Measurements from ENCODE around the gene FGD4. TPM values are rescaled to one million over a fixed set of nuclear protein-coding genes. Genes with fewer than 3 reads are reported as not detected.
"Not testable (repeated sequence)": the region's sequence is repeated elsewhere in the genome, so short reads cannot be mapped to it uniquely, and the experiment has no call there.

Gene FGD4
- total RNA-seq, 2 donors from 2014 or later = 36.3 to 54.4 TPM

DNA sequence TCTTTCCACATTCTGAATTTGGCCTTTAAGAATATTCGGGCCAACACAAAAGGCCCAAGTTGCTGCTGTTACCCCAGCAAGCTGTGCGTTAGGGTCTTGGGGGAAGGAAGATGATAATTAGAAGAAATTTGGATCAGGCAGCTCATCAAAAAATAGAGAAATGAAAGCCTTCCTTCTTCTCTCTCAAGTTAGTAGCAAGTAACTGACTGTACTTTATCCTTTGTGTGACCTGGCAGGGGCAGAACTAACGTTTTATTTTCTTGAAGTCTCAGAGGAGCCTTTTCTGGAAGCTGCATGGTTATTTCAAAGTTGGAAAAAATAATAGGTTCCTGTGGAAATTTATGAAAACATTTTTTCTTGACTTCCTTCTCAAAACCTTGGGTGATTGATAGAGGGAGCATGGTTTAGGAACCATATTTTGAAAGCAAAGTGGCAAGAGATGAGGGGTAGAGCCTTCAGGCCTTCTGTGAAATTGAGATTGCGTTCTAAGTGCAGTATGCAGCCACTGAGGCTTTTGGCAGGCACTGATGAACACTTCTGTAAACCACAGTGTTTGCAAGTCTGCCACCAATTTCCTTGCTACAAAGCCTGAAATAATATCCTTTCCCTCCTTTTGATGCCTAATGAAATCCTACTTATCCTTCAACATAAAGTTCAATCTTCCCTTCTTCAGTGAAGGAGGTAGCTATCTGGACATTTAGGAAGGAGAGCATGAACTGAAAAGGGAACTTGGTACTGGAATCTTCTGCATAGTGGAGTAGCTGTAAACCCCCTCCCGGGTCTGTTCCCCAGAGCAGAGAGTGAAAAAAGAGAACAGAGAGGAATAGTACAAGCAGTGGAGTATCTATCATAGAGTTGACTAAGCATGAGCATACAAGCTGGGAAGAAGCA, 123.2 kb downstream of the FGD4 start:
- intact Hi-C loops (cut with DNase I) = no loop called here
- TF ChIP-seq, protein P1, sequence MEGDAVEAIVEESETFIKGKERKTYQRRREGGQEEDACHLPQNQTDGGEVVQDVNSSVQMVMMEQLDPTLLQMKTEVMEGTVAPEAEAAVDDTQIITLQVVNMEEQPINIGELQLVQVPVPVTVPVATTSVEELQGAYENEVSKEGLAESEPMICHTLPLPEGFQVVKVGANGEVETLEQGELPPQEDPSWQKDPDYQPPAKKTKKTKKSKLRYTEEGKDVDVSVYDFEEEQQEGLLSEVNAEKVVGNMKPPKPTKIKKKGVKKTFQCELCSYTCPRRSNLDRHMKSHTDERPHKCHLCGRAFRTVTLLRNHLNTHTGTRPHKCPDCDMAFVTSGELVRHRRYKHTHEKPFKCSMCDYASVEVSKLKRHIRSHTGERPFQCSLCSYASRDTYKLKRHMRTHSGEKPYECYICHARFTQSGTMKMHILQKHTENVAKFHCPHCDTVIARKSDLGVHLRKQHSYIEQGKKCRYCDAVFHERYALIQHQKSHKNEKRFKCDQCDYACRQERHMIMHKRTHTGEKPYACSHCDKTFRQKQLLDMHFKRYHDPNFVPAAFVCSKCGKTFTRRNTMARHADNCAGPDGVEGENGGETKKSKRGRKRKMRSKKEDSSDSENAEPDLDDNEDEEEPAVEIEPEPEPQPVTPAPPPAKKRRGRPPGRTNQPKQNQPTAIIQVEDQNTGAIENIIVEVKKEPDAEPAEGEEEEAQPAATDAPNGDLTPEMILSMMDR (IDR thresholded peaks at IDR 0.05) = no peak
- TF ChIP-seq POLR2A (IDR thresholded peaks at IDR 0.05) = no peak
- Histone ChIP-seq H3K27ac (peak overlapping the region in 1 of 4 donors; percentile 59), H3K4me1 (no peaks in the 10 kb centered on the region), H3K4me3 (no peak overlapping the region), H3K9me3 (no peaks in the 10 kb centered on the region), H3K27me3 (no peaks in the 10 kb centered on the region), H3K36me3 (replicated peaks in 1 of 2; ENCODE audit: insufficient read depth in 1 of 2, low read depth in 2 of 2) (no peaks in the 10 kb centered on the region)
- ATAC-seq (no peak), DNase-seq (no peak)
- WGBS, 2 donors = 65 to 76% methylated on average over 5 of the region's 5 CpGs

DNA sequence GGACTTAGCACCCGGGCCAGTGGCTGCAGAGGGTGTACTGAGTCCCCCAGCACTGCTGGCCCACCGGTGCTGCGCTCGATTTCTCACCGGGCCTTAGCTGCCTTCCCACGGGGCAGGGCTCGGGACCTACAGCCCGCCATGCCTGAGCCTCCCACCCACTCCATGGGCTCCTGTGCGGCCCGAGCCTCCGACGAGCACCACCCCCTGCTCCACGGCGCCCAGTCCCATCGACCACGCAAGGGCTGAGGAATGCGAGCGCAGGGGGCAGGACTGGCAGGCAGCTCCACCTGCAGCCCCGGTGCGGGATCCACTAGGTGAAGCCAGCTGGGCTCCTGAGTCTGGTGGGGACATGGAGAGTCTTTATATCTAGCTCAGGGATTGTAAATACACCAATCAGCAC, 126.4 kb downstream of the FGD4 start:
- H3K9me3 ChIP-seq; H3K27ac ChIP-seq; H3K36me3 ChIP-seq (replicated peaks in 1 of 2; ENCODE audit: insufficient read depth in 1 of 2, low read depth in 2 of 2); ATAC-seq; H3K4me3 ChIP-seq; H3K4me1 ChIP-seq; intact Hi-C loops (cut with DNase I); H3K27me3 ChIP-seq; DNase-seq: not testable (repeated sequence)
- 89% methylated on average over 15 of the region's 20 CpGs; no CpG with 5 or more reads in 1 of the 2 donors for WGBS, 2 donors

DNA sequence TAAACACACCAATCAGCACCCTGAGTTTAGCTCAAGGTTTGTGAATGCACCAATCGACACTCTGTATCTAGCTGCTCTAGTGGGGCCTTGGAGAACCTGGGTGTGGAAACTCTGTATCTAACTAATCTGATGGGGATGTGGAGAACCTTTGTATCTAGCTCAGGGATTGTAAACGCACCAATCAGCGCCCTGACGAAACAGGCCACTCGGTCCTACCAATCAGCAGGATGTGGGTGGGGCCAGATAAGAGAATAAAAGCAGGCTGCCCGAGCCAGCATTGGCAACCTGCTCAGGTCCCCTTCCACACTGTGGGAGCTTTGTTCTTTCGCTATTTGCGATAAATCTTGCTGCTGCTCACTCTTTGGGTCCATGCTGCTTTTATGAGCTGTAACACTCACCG, 127.0 kb downstream of the FGD4 start:
- DNase-seq; ATAC-seq; H3K36me3 ChIP-seq (replicated peaks in 1 of 2; ENCODE audit: insufficient read depth in 1 of 2, low read depth in 2 of 2); intact Hi-C loops (cut with DNase I); H3K27ac ChIP-seq; H3K4me1 ChIP-seq; H3K27me3 ChIP-seq; H3K4me3 ChIP-seq; H3K9me3 ChIP-seq: not testable (repeated sequence)
- 60 to 80% methylated on average over 2 to 9 of the region's 9 CpGs for WGBS, 2 donors

DNA sequence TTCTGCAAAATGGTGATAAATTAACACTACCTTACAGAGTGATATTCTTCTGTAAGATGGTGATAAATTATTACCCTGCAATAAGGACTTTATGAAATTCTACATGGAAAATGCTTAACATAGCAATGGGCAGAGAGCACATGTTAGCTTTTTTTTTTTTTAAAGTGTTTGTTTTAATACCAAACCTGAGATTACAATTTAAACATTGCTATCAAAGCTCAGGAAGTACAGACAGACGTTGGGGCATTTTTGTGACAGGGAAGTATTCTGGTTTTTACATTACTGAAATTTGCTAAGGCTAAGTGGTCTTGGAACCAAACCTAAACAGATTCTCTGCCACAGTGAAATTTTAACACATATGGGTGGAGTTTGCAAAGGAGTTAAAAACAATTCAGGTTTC, 133.1 kb downstream of the FGD4 start:
- no peak for DNase-seq
- Histone ChIP-seq H3K27me3 (no peaks in the 10 kb centered on the region), H3K27ac (peak overlapping the region in 3 of 4 donors; percentile 66 to 87 (median 75)), H3K36me3 (replicated peaks in 1 of 2; ENCODE audit: insufficient read depth in 1 of 2, low read depth in 2 of 2) (no peaks in the 10 kb centered on the region), H3K4me1 (peaks cover 57% of the 10 kb centered on the region), H3K9me3 (no peaks in the 10 kb centered on the region), H3K4me3 (no peak overlapping the region)
- intact Hi-C loops (cut with DNase I) = no loop called here
- ATAC-seq = no peak
- TF ChIP-seq, protein P1 (IDR thresholded peaks at IDR 0.05) = no peak
- TF ChIP-seq POLR2A (IDR thresholded peaks at IDR 0.05) = no peak
- WGBS, 2 donors = 0 to 14% methylated on average over 1 of the region's 1 CpG

DNA sequence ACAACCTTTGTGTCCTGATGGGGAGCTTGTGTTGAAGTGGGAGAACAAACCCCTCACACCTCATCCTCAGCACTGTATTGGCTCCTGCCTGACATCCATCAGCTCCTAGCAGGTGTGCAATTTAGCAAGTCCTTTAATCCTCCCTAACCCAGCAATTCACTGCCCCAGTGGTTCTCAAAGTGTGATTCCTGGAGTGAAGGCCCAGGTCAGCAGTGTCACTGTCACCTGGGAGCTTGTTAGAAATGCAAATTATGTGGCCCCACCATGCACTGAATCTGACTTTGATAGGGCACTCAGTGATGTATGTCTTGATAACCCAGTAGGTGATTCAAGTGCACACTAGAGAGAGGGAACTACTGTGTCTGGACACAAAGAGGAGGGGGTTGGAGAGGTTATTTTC, 133.6 kb downstream of the FGD4 start:
- DNase-seq = no peak
- Histone ChIP-seq H3K9me3 (no peaks in the 10 kb centered on the region), H3K27ac (peak overlapping the region in 3 of 4 donors; percentile 66 to 87 (median 75)), H3K4me1 (peaks cover 57% of the 10 kb centered on the region), H3K36me3 (replicated peaks in 1 of 2; ENCODE audit: insufficient read depth in 1 of 2, low read depth in 2 of 2) (no peaks in the 10 kb centered on the region), H3K4me3 (no peak overlapping the region), H3K27me3 (no peaks in the 10 kb centered on the region)
- intact Hi-C loops (cut with DNase I) = no loop called here
- no peak for TF ChIP-seq POLR2A (IDR thresholded peaks at IDR 0.05)
- TF ChIP-seq, protein P1 (IDR thresholded peaks at IDR 0.05) = no peak
- no peak for ATAC-seq

DNA sequence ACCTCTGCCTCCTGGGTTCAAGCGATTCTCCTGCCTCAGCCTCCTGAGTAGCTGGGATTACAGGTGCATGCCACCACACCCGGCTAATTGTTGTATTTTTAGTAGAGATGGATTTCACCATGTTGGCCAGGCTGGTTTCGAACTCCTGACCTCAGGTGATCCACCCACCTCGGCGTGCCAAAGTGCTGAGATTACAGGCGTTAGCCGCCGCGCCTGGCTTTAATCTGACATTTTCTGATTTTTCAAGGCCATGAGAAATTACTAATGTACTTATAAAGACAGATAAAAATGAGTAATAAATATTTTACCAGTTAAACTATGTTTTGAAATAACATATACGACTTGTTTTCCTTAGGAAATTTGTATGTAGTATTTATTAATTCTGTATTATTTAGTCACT, 134.1 kb downstream of the FGD4 start:
- 22 to 30% methylated on average over 10 of the region's 10 CpGs for WGBS, 2 donors
- intact Hi-C loops (cut with DNase I); H3K9me3 ChIP-seq; ATAC-seq; H3K27me3 ChIP-seq; H3K36me3 ChIP-seq (replicated peaks in 1 of 2; ENCODE audit: insufficient read depth in 1 of 2, low read depth in 2 of 2); H3K4me3 ChIP-seq: not testable (repeated sequence)
- Histone ChIP-seq H3K27ac (peak overlapping the region; percentile 14 to 87 (median 72)), H3K4me1 (peaks cover 57% of the 10 kb centered on the region)
- peak; percentile 19 to 34 (median 24) for DNase-seq

Measured in body of pancreas (tissue), 4 donors.